Loucy (cell line): ENCODE data around the gene PLAC9.

Source experiments
- H2AFZ ChIP-seq: fragments of 200-600 bp; sonication (generic); 2 replicates; pipeline ENCODE4 v1.6.0; 2016; ENCODE audit warnings: antibody characterized with exemption, mild to moderate bottlenecking, low read length, moderate library complexity
- H3F3A ChIP-seq: fragments of 200-600 bp; 2 replicates; pipeline ENCODE4 v1.6.0; 2016; ENCODE audit warnings: antibody characterized with exemption, low read depth, mild to moderate bottlenecking
- H3K27me3 ChIP-seq: fragments of 200-600 bp; sonication (generic); 2 replicates; pipeline ENCODE4 v1.6.1; 2014; ENCODE audit warnings: low read length, mild to moderate bottlenecking; ENCODE audit not compliant: insufficient read depth, poor library complexity, severe bottlenecking
- H3K36me3 ChIP-seq: fragments of 200-600 bp; sonication (generic); 2 replicates; pipeline ENCODE4 v1.6.1; 2016; ENCODE audit warnings: low read length; ENCODE audit not compliant: insufficient read depth
- H3K4me1 ChIP-seq: fragments of 200-600 bp; sonication (generic); 2 replicates; pipeline ENCODE4 v1.5.1; 2014; ENCODE audit warnings: low read length, mild to moderate bottlenecking; ENCODE audit not compliant: insufficient read depth, poor library complexity, severe bottlenecking
- H3K4me2 ChIP-seq: fragments of 200-600 bp; sonication (generic); 2 replicates; pipeline ENCODE4 v1.6.0; 2014; ENCODE audit warnings: antibody characterized with exemption, low read length, low read depth, mild to moderate bottlenecking; ENCODE audit not compliant: poor library complexity, severe bottlenecking
- H3K4me3 ChIP-seq: fragments of 200-600 bp; sonication (generic); 2 replicates; pipeline ENCODE4 v1.5.1; 2014; ENCODE audit warnings: low read length, mild to moderate bottlenecking, mixed read lengths; ENCODE audit not compliant: poor library complexity, severe bottlenecking
- H3K79me2 ChIP-seq: fragments of 200-600 bp; sonication (generic); 2 replicates; pipeline ENCODE4 v1.6.1; 2014; ENCODE audit warnings: low read length; ENCODE audit not compliant: insufficient read depth
- H3K9ac ChIP-seq: fragments of 200-600 bp; sonication (generic); 2 replicates; pipeline ENCODE4 v1.6.0; 2014; ENCODE audit warnings: mild to moderate bottlenecking, low read depth, low read length, moderate library complexity; ENCODE audit not compliant: poor library complexity, severe bottlenecking
- H3K9me2 ChIP-seq: fragments of 200-600 bp; sonication (generic); replicated peaks from 2 replicates; pipeline ENCODE4 v1.6.1; 2016; ENCODE audit warnings: low read depth, low read length, mixed read lengths
- H3K9me3 ChIP-seq: fragments of 200-600 bp; sonication (generic); 2 replicates; pipeline ENCODE4 v1.6.1; 2014; ENCODE audit warnings: mild to moderate bottlenecking, antibody characterized with exemption, low read length, low read depth; ENCODE audit not compliant: insufficient read depth
- H4K20me1 ChIP-seq: fragments of 200-600 bp; sonication (generic); 2 replicates; pipeline ENCODE4 v1.6.0; 2014; ENCODE audit warnings: antibody characterized with exemption, low read length, mild to moderate bottlenecking; ENCODE audit not compliant: insufficient read depth, poor library complexity, severe bottlenecking
- EZH2phosphoT487 ChIP-seq: fragments of 200-600 bp; IDR thresholded peaks from 2 replicates; pipeline ENCODE4 v1.6.1; 2018; ENCODE audit warnings: antibody characterized with exemption, mild to moderate bottlenecking, moderate library complexity, borderline replicate concordance
- TF ChIP-seq, protein P1 (sequence below): fragments of 200-600 bp; sonication (generic); conservative IDR thresholded peaks from 2 replicates; pipeline ENCODE4 v1.5.1; 2014; ENCODE audit warnings: mild to moderate bottlenecking, antibody characterized with exemption, low read length

The PLAC9 gene

DNA sequence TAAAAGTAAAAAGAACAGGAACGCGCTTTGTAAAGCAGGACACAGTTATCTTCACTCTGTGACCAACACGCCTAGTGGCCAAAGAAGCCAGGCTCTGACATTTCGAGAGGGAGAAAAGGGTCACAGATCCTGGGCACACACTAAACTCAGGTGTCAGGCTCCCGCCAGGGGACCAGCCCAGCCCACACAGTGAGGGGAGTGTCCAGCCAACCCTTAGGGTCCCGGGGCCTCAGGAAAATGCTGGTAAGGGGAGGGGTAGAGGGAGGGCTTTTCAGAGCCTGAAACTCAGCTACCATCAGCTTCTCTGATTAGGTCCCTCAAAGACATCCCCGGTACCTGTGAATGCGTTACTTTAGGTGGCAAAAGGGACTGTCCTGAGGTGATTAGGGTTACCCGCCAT lies 56.2 kb downstream of the PLAC9 start:
- TF ChIP-seq EZH2phosphoT487, result no peak
- TF ChIP-seq, protein P1, sequence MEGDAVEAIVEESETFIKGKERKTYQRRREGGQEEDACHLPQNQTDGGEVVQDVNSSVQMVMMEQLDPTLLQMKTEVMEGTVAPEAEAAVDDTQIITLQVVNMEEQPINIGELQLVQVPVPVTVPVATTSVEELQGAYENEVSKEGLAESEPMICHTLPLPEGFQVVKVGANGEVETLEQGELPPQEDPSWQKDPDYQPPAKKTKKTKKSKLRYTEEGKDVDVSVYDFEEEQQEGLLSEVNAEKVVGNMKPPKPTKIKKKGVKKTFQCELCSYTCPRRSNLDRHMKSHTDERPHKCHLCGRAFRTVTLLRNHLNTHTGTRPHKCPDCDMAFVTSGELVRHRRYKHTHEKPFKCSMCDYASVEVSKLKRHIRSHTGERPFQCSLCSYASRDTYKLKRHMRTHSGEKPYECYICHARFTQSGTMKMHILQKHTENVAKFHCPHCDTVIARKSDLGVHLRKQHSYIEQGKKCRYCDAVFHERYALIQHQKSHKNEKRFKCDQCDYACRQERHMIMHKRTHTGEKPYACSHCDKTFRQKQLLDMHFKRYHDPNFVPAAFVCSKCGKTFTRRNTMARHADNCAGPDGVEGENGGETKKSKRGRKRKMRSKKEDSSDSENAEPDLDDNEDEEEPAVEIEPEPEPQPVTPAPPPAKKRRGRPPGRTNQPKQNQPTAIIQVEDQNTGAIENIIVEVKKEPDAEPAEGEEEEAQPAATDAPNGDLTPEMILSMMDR, result no peak
- no peaks in the 10 kb centered on the region; the same call in 1 of the 2 replicates for H3K36me3 ChIP-seq
- peak overlapping the region; percentile 50 for H3K9ac ChIP-seq
- H3K4me3 ChIP-seq, result peak overlapping the region; percentile 54
- H3K27me3 ChIP-seq, result no peaks in the 10 kb centered on the region
- no peaks in the 10 kb centered on the region for H3K9me3 ChIP-seq
- no peak overlapping the region for H2AFZ ChIP-seq
- H3K9me2 ChIP-seq, result no peaks in the 10 kb centered on the region
- peak overlapping the region; percentile 70 for H3K4me2 ChIP-seq
- H3K79me2 ChIP-seq, result peaks cover 80% of the 10 kb centered on the region
- H3F3A ChIP-seq, result no peaks in the 10 kb centered on the region
- no peaks in the 10 kb centered on the region for H4K20me1 ChIP-seq
- H3K4me1 ChIP-seq, result peaks cover 38% of the 10 kb centered on the region

DNA sequence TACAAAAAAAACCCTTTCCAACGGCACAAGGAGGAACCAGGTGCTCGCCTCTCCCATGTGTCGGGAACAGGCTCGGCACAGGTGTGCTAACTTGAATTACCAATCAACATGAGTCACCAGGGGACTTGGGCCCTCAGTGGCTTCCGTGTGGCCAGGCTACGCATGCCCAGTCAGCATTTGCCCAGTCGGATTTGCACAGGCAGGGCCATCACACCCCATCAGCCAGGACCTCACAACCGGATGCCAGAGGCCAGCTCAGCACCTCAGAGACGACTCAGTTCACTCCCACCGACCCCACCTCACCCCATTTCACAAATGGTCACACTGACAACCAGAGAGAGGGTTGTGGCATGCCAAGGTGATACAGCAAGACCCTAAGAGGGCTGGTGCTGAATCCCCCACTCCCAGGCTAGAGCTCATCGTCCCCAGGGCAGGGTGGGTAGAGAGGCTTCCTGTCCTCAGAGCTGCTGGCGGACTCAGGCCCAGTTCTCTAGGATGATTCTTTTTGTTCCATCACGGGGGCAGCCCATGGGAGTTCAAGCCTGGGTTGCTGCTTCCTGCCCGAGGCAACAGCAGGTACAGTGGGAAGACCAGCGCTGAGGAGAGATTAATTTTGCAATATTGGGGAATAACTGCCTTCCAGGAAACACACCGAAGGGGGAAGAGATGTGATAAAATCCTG lies 59.2 kb downstream of the PLAC9 start:
- H4K20me1 ChIP-seq, result peaks cover 9% of the 10 kb centered on the region
- peaks cover 43% of the 10 kb centered on the region for H3K4me1 ChIP-seq
- no peak overlapping the region for H3K9ac ChIP-seq
- H3K9me2 ChIP-seq, result no peaks in the 10 kb centered on the region
- H3K79me2 ChIP-seq, result peaks cover 79% of the 10 kb centered on the region
- H3K27me3 ChIP-seq, result no peaks in the 10 kb centered on the region
- no peaks in the 10 kb centered on the region for H3K9me3 ChIP-seq
- H3K36me3 ChIP-seq, result no peaks in the 10 kb centered on the region; the same call in 1 of the 2 replicates
- H3K4me2 ChIP-seq, result no peak overlapping the region
- no peak overlapping the region for H2AFZ ChIP-seq
- no peaks in the 10 kb centered on the region for H3F3A ChIP-seq
- TF ChIP-seq, protein P1, result no peak
- no peak for TF ChIP-seq EZH2phosphoT487
- H3K4me3 ChIP-seq, result no peak overlapping the region

DNA sequence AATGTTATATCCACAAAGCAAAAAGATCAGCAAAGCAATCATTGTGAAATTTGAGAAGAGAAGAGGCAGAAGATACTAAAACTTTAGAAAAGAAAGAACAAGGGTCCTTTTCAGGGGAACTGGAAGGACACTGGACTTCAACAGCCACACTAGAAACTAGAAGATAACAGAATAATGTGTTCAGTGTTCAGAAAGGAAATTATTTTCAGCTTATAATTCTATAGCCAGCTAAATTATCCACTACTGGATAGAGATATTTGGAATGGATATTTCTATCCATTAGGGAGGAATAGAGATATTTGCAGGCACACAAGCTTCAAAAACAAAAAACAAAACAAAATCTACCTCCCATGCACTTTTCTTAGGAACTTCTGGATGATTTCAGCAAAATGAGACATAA lies 60.0 kb downstream of the PLAC9 start:
- Histone ChIP-seq H3K27me3 (no peaks in the 10 kb centered on the region), H3K9me3 (no peaks in the 10 kb centered on the region), H3K4me3 (no peak overlapping the region), H3K9ac (no peak overlapping the region), H3K79me2 (peaks cover 85% of the 10 kb centered on the region), H2AFZ (no peak overlapping the region), H3F3A (no peaks in the 10 kb centered on the region), H4K20me1 (peaks cover 14% of the 10 kb centered on the region), H3K9me2 (no peaks in the 10 kb centered on the region), H3K4me2 (no peak overlapping the region), H3K4me1 (peaks cover 41% of the 10 kb centered on the region), H3K36me3 (no peaks in the 10 kb centered on the region; the same call in 1 of the 2 replicates)
- TF ChIP-seq EZH2phosphoT487, result no peak
- TF ChIP-seq, protein P1, result no peak
